Motor neuron (in vitro differentiated cells): ENCODE data around the gene ACADSB. TPM values are rescaled to one million over a fixed set of nuclear protein-coding genes. Genes with fewer than 3 reads are reported as not detected.

Source experiments
- ATAC-seq, 8 experiments: fragments of 200-7000 bp; cut with Tn5 transposase; replicated peaks in 6 of 8; 2 replicates each; pipeline ENCODE4 v1.8.0; 2021; ENCODE audit warnings: mild to moderate bottlenecking in 8 of 8, moderate library complexity in 8 of 8
- H3K27ac ChIP-seq, 2 donors: fragments of 250-450 bp; sonication (Bioruptor Pico); 2 replicates each; pipeline ENCODE4 v1.9.0; 2021; ENCODE audit warnings: antibody characterized with exemption in 2 of 2, mild to moderate bottlenecking in 2 of 2, moderate library complexity in 1 of 2
- H3K4me1 ChIP-seq, 2 donors: fragments of 250-450 bp; sonication (Bioruptor Pico); replicated peaks in 1 of 2; 2 replicates each; pipeline ENCODE4 v1.6.1; 2021; ENCODE audit warnings: antibody characterized with exemption in 2 of 2, mild to moderate bottlenecking in 2 of 2, moderate library complexity in 1 of 2
- H3K4me3 ChIP-seq, 5 donors: fragments of 250-450 bp; sonication (Bioruptor Pico); 2 replicates each; pipeline ENCODE4 v1.9.0; 2021; ENCODE audit warnings: antibody characterized with exemption in 5 of 5, mild to moderate bottlenecking in 5 of 5, moderate library complexity in 4 of 5
- WGBS, 10 experiments: fragments of 450-650 bp; shearing (Covaris generic); methylation state at CpG; one replicate each; pipeline ENCODE4 v1.0.0; 2022; 5-methylcytosine and 5-hydroxymethylcytosine counted together
- in situ Hi-C, 9 experiments: fragments of 400-800 bp; cut with MboI; loops; one replicate each; pipeline ENCODE4 v1.15.0; 2021; ENCODE audit warnings: low sequenced_read_pairs in 9 of 9, low pct_unique_long_range_greater_than_20kb in 2 of 9; ENCODE audit not compliant: unreplicated experiment in 9 of 9
- total RNA-seq, 8 experiments: library from RNA; unstranded; fragments of 300-600 nt; gene quantifications; 2 replicates each; pipeline versions ENCODE4 v1.2.3 to v1.2.4, GENCODE V29; 2022

Gene ACADSB
- total RNA-seq, 8 experiments from 2014 or later: 5.0 to 42.3 (median 7.6) TPM

- in situ Hi-C loops: no loop called here
- ATAC-seq: no peak
- H3K4me3 ChIP-seq: no peak overlapping the region
- 0 to 100% (median 43%) methylated on average over 1 to 4 of the region's 5 CpGs; no CpG with 5 or more reads in 4 of the 10 experiments for WGBS, 10 experiments
- no peak overlapping the region for H3K27ac ChIP-seq
- H3K4me1 ChIP-seq: peaks cover 27 to 37% of the 10 kb centered on the region in 2 donors
Measured at GRCh38 chr10:123096452-123096851, 87.6 kb downstream of the ACADSB start.

- no peak for ATAC-seq
- WGBS, 10 experiments: 0 to 82% (median 59%) methylated on average over 1 to 7 of the region's 7 CpGs
- in situ Hi-C loops: no loop called here
- Histone ChIP-seq H3K4me1 (peaks cover 23 to 37% of the 10 kb centered on the region in 2 donors), H3K27ac (no peak overlapping the region), H3K4me3 (no peak overlapping the region)
Measured at GRCh38 chr10:123097039-123097438, 88.2 kb downstream of the ACADSB start.

DNA sequence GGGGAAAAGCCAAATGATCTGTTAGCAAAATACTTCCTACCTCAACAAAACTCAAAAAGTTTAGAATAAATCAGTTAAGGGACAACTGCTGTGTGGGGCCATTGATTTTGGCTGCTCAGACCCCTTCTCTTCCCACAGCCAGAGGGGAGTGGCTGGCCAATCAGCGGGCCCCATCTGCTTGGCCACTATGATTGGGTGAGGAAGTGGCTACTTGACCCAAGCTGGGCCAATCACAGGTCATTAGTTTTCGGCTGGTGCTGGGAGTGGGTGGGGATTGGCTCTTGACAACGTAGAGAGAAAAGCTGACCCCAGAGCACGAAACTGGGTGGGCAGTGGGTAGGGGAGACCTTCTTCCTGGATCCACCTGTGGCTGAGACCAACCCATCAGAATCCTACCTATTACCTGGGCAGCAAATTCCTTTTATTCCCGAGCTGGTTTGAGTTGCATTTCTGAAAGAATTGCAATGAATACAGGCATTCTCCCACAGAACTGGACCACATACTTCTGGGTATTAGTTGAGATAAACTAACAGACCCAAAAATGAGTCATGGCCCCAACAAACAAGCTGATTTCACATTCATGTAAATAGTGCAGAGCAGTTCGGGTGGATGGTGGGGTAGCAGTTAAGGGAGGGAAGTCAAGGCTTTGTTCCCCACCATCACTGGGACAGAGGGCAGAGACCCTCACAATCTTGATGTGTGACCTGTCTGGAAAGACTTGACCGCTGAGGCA is 91.4 kb downstream of the ACADSB start:
- no peak overlapping the region for H3K4me3 ChIP-seq
- no peak for ATAC-seq
- no peak overlapping the region for H3K27ac ChIP-seq
- peaks cover 3 to 16% of the 10 kb centered on the region in 2 donors for H3K4me1 ChIP-seq
- in situ Hi-C loops: no loop called here
- WGBS, 10 experiments: 11 to 100% (median 79%) methylated on average over 1 to 6 of the region's 7 CpGs; no CpG with 5 or more reads in 2 of the 10 experiments

DNA sequence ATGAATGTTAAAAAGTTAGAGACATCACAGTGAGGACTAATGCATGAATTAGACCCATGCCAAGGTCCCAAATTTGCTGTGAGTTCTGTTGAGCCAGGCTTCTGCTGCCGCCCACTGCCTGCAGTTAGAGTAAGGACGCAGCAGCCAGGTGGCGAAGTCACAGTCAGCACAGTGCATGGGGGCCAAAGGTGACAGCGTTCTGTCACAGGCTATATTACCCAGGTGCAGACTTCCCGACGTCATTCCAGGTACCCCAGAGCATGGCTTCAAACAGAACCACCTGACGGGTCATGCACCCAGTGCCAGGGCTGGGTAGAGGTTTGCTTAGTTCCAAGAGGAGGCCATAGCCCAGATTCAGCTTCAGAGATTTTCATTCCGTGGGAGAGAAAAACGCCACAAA is 93.1 kb downstream of the ACADSB start:
- ATAC-seq: no peak

GRCh38 chr10:123102673-123103072 is 93.9 kb downstream of the ACADSB start:
- Histone ChIP-seq H3K27ac (no peak overlapping the region), H3K4me1 (peaks cover 3 to 16% of the 10 kb centered on the region in 2 donors), H3K4me3 (no peak overlapping the region)
- in situ Hi-C loops: no loop called here
- ATAC-seq: no peak
- WGBS, 10 experiments: 0 to 70% (median 29%) methylated on average over 1 to 2 of the region's 2 CpGs; no CpG with 5 or more reads in 6 of the 10 experiments

More for the DNA sequence above, 93.1 kb downstream of the ACADSB start:
- in situ Hi-C loops: no loop called here
- WGBS, 10 experiments: 10 to 86% (median 58%) methylated on average over 1 to 9 of the region's 9 CpGs; no CpG with 5 or more reads in 2 of the 10 experiments
- H3K27ac ChIP-seq: no peak overlapping the region
- H3K4me3 ChIP-seq: no peak overlapping the region
- H3K4me1 ChIP-seq: peaks cover 3 to 16% of the 10 kb centered on the region in 2 donors

- in situ Hi-C loops: no loop called here
- H3K27ac ChIP-seq: no peak overlapping the region
- H3K4me3 ChIP-seq: no peak overlapping the region
- 0 to 91% (median 60%) methylated on average over 1 to 5 of the region's 9 CpGs; no CpG with 5 or more reads in 1 of the 10 experiments for WGBS, 10 experiments
- peaks cover 3 to 16% of the 10 kb centered on the region in 2 donors for H3K4me1 ChIP-seq
- no peak for ATAC-seq
Measured at GRCh38 chr10:123103944-123104343, 95.1 kb downstream of the ACADSB start.

Other genes with a start within 250 kb of the ACADSB start
- 1 to 10 TPM in 5 of 8 experiments, under 1 TPM in 3; 0.38 to 5.1 (median 1.4) TPM for gene CUZD1, start 163.1 kb upstream of the ACADSB start, total RNA-seq
- gene FAM24B, start 129.4 kb upstream of the ACADSB start, total RNA-seq: 10 to 100 TPM in 6 of 8 experiments, 1 to 10 TPM in 2; 3.6 to 32.4 (median 18.2) TPM
- not detected for gene FAM24A, start 98.4 kb upstream of the ACADSB start, total RNA-seq
- 10 to 100 TPM; 10.3 to 16.2 (median 12.5) TPM for gene C10orf88, start 54.8 kb upstream of the ACADSB start, total RNA-seq
- 10 to 100 TPM in 2 of 8 experiments, 1 to 10 TPM in 6; 5.6 to 10.3 (median 9.1) TPM for gene PSTK, start 28.6 kb upstream of the ACADSB start, total RNA-seq
- gene IKZF5, start 211 bp upstream of the ACADSB start, total RNA-seq: 10 to 100 TPM in 3 of 8 experiments, 1 to 10 TPM in 5; 7.3 to 23.8 (median 9.4) TPM
- gene HMX3, start 127.0 kb downstream of the ACADSB start, total RNA-seq: under 1 TPM in 4 of 8 experiments, not detected in 4; 0.16 to 0.71 (median 0.30) TPM
- gene HMX2, start 139.1 kb downstream of the ACADSB start, total RNA-seq: under 1 TPM in 2 of 8 experiments, not detected in 6; 0.11 to 0.14 TPM
- gene BUB3, start 145.4 kb downstream of the ACADSB start, total RNA-seq: 100 to 1,000 TPM in 3 of 8 experiments, 10 to 100 TPM in 5; 58.3 to 130 (median 85.4) TPM